HepG2 (cell line): ENCODE results near the gene LIM2. TPM values are rescaled to one million over a fixed set of nuclear protein-coding genes. Genes with fewer than 3 reads are reported as not detected.
A peak's percentile ranks its signal among the peaks of the same experiment; 100 is the strongest.

Experiments
- ARNT2 ChIP-seq: sonication (generic); formaldehyde crosslinking; IDR thresholded peaks from 2 replicates; pipeline ENCODE4 v1.8.0; 2022; ENCODE audit warnings: mild to moderate bottlenecking, low read depth, missing genetic modification reagents, moderate library complexity
- EP300 ChIP-seq, 3 experiments: sonication (generic) in 1 of 3; formaldehyde crosslinking in 1 of 3; IDR thresholded peaks; 2 replicates each; pipeline versions ENCODE4 v1.5.1 to v1.6.1; 2011 to 2020; ENCODE audit warnings: low read depth in 2 of 3, low read length in 2 of 3, borderline replicate concordance in 1 of 3, improper control_type of control experiment in 1 of 3, mild to moderate bottlenecking in 1 of 3, missing genetic modification reagents in 1 of 3, moderate library complexity in 1 of 3
- HDAC2 ChIP-seq: sonication (generic); formaldehyde crosslinking; IDR thresholded peaks from 2 replicates; pipeline ENCODE4 v1.4.0; 2020; ENCODE audit warnings: missing genetic modification reagents
- MEIS2 ChIP-seq: sonication (generic); formaldehyde crosslinking; IDR thresholded peaks from 2 replicates; pipeline ENCODE4 v1.9.0; 2021; ENCODE audit warnings: mild to moderate bottlenecking, missing genetic modification reagents
- MTA1 ChIP-seq: sonication (generic); formaldehyde crosslinking; IDR thresholded peaks from 2 replicates; pipeline ENCODE4 v1.4.0; 2020; ENCODE audit warnings: missing genetic modification reagents, mild to moderate bottlenecking, borderline replicate concordance
- NFIB ChIP-seq: sonication (generic); formaldehyde crosslinking; IDR thresholded peaks from 2 replicates; pipeline ENCODE4 v1.9.0; 2021; ENCODE audit warnings: missing genetic modification reagents, mild to moderate bottlenecking, borderline replicate concordance
- NFIC ChIP-seq: IDR thresholded peaks from 2 replicates; pipeline ENCODE4 v1.6.1; 2012; ENCODE audit warnings: mild to moderate bottlenecking, low read length, inconsistent platforms
- SOX13 ChIP-seq, 3 experiments: fragments of 450-650 bp in 1 of 3; sonication (generic) in 1 of 3; formaldehyde crosslinking in 1 of 3; IDR thresholded peaks in 2 of 3; conservative IDR thresholded peaks in 1 of 3; 2 replicates each; pipeline versions ENCODE4 v1.5.0 to v1.6.1; 2016 to 2020; ENCODE audit warnings: antibody characterized with exemption in 1 of 3, mild to moderate bottlenecking in 1 of 3, missing compliant biosample characterization in 1 of 3, missing genetic modification reagents in 1 of 3, moderate library complexity in 1 of 3
- TARDBP ChIP-seq: sonication (generic); formaldehyde crosslinking; IDR thresholded peaks from 2 replicates; pipeline ENCODE4 v1.8.0; 2022; ENCODE audit warnings: mild to moderate bottlenecking, missing genetic modification reagents
- TEAD3 ChIP-seq: optimal IDR thresholded peaks from 2 replicates; pipeline ENCODE3; 2016; ENCODE audit warnings: borderline replicate concordance
- ZMYM3 ChIP-seq: sonication (generic); formaldehyde crosslinking; IDR thresholded peaks from 2 replicates; pipeline ENCODE4 v1.5.1; 2020; ENCODE audit warnings: mild to moderate bottlenecking, missing genetic modification reagents
- ZNF775 ChIP-seq: sonication (generic); formaldehyde crosslinking; IDR thresholded peaks from 2 replicates; pipeline ENCODE4 v1.4.0; 2020; ENCODE audit warnings: missing genetic modification reagents, mild to moderate bottlenecking, moderate library complexity, borderline replicate concordance
- polyA plus RNA-seq, 8 experiments: library from polyadenylated mRNA; depleted of rRNA in 3 of 8; stranded (reverse) in 7 of 8; unstranded in 1 of 8; fragments of >200 nt; fragmentation: Illumina TruSeq in 4 of 8; extraction: Trizol in 4 of 8; gene quantifications; 2 replicates each; pipeline versions ENCODE4 v1.2.1 to v1.2.3, GENCODE V29; 2011 to 2016; ENCODE audit warnings: low read depth in 4 of 8, missing spikeins in 1 of 8, mixed read lengths in 1 of 8; ENCODE audit not compliant: insufficient read depth in 1 of 8
- total RNA-seq, 5 experiments: library from RNA; depleted of rRNA; stranded (reverse); fragments of >200 nt; fragmentation: Illumina TruSeq; extraction: Trizol; gene quantifications; 2 replicates each; pipeline ENCODE4 v1.2.3, GENCODE V29; 2016; ENCODE audit warnings: low read depth in 1 of 5
- TF ChIP-seq, protein P1 (sequence below): sonication (generic); formaldehyde crosslinking; IDR thresholded peaks from 2 replicates; pipeline ENCODE4 v1.5.0; 2020; ENCODE audit warnings: missing genetic modification reagents
- TF ChIP-seq, protein P2 (sequence below): sonication (generic); formaldehyde crosslinking; IDR thresholded peaks from 2 replicates; pipeline ENCODE4 v1.4.0; 2020; ENCODE audit warnings: mild to moderate bottlenecking, missing genetic modification reagents

LIM2 gene
- total and polyA plus RNA-seq, 2 of the 13 experiments (the other 11 are each of a cell fraction or from before 2014, with no cell fraction given) = 1.3 TPM; not detected in 1

DNA sequence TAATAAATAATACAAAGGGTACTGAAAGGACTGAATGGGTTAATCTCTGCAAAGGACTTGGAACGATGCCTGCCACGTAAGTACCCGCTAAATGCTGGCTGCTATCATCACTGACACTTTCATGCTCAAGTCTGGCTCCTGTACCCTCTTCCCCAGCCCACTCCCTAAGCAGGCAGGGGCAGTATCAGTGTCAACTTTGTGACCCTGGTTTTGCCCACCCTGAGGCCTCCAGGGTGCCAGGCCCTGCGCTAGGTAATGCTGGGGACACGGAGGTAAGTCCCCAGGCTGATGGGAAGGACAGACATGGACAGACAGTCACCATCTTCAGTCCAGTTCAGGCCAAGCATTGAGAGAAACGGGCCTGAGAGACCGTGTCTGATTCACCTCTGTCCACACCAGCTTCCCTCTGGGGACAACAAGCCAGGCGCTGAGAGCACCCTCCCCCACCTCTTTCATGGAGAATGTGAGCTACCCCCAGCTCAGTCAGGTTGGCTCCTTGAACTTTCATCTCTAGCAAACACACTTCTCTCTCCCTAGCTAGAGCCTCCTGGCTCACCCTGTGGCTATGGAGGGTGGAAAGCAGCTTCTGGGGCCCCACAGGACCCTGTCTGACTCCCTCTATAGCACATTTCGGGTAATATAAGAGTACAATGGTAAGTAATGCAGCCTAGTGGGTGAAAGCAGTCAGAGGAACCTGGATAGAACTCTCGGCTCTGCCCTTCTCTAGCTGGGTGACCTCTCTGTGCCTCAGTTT, 22.4 kb downstream of the LIM2 start (continued):
- TF ChIP-seq ZNF775 (0 out of 2 replicates have a peak, but pooled peaks have one; percentile 36), NFIB (CRISPR knock-in tag) (no peak), TARDBP (CRISPR knock-in tag) (peak; percentile 79; the same call in 1 of the 2 replicates), ARNT2 (CRISPR knock-in tag) (no peak), HDAC2 (CRISPR knock-in tag) (peak; percentile 83; the same call in 1 of the 2 replicates), SOX13 (IDR thresholded peaks at IDR 0.05) (0 out of 2 replicates have a peak, but pooled peaks have one; percentile 36), SOX13 (CRISPR knock-in tag; conservative IDR thresholded peaks at IDR 0.05 in 1 of 2, IDR thresholded peaks at IDR 0.05 in 1 of 2) (peak; percentile 26 to 77; a peak in 2 of 4 replicates), MEIS2 (0 out of 2 replicates have a peak, but pooled peaks have one; percentile 14), EP300 (IDR thresholded peaks at IDR 0.05; ENCODE audit: low read depth in 2 of 2, low read length in 2 of 2) (peak in 1 of 2 experiments; percentile 74; a peak in 2 of 4 replicates), EP300 (CRISPR knock-in tag; IDR thresholded peaks at IDR 0.05; ENCODE audit: borderline replicate concordance) (peak; percentile 81), NFIC (peak; percentile 71; the same call in 1 of the 2 replicates), ZMYM3 (CRISPR knock-in tag) (peak; percentile 66; the same call in 1 of the 2 replicates), MTA1 (peak; percentile 45; the same call in 1 of the 2 replicates), TEAD3 (peak; percentile 77)
- TF ChIP-seq, protein P1, sequence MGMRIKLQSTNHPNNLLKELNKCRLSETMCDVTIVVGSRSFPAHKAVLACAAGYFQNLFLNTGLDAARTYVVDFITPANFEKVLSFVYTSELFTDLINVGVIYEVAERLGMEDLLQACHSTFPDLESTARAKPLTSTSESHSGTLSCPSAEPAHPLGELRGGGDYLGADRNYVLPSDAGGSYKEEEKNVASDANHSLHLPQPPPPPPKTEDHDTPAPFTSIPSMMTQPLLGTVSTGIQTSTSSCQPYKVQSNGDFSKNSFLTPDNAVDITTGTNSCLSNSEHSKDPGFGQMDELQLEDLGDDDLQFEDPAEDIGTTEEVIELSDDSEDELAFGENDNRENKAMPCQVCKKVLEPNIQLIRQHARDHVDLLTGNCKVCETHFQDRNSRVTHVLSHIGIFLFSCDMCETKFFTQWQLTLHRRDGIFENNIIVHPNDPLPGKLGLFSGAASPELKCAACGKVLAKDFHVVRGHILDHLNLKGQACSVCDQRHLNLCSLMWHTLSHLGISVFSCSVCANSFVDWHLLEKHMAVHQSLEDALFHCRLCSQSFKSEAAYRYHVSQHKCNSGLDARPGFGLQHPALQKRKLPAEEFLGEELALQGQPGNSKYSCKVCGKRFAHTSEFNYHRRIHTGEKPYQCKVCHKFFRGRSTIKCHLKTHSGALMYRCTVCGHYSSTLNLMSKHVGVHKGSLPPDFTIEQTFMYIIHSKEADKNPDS (CRISPR knock-in tag) = no peak
- TF ChIP-seq, protein P2, sequence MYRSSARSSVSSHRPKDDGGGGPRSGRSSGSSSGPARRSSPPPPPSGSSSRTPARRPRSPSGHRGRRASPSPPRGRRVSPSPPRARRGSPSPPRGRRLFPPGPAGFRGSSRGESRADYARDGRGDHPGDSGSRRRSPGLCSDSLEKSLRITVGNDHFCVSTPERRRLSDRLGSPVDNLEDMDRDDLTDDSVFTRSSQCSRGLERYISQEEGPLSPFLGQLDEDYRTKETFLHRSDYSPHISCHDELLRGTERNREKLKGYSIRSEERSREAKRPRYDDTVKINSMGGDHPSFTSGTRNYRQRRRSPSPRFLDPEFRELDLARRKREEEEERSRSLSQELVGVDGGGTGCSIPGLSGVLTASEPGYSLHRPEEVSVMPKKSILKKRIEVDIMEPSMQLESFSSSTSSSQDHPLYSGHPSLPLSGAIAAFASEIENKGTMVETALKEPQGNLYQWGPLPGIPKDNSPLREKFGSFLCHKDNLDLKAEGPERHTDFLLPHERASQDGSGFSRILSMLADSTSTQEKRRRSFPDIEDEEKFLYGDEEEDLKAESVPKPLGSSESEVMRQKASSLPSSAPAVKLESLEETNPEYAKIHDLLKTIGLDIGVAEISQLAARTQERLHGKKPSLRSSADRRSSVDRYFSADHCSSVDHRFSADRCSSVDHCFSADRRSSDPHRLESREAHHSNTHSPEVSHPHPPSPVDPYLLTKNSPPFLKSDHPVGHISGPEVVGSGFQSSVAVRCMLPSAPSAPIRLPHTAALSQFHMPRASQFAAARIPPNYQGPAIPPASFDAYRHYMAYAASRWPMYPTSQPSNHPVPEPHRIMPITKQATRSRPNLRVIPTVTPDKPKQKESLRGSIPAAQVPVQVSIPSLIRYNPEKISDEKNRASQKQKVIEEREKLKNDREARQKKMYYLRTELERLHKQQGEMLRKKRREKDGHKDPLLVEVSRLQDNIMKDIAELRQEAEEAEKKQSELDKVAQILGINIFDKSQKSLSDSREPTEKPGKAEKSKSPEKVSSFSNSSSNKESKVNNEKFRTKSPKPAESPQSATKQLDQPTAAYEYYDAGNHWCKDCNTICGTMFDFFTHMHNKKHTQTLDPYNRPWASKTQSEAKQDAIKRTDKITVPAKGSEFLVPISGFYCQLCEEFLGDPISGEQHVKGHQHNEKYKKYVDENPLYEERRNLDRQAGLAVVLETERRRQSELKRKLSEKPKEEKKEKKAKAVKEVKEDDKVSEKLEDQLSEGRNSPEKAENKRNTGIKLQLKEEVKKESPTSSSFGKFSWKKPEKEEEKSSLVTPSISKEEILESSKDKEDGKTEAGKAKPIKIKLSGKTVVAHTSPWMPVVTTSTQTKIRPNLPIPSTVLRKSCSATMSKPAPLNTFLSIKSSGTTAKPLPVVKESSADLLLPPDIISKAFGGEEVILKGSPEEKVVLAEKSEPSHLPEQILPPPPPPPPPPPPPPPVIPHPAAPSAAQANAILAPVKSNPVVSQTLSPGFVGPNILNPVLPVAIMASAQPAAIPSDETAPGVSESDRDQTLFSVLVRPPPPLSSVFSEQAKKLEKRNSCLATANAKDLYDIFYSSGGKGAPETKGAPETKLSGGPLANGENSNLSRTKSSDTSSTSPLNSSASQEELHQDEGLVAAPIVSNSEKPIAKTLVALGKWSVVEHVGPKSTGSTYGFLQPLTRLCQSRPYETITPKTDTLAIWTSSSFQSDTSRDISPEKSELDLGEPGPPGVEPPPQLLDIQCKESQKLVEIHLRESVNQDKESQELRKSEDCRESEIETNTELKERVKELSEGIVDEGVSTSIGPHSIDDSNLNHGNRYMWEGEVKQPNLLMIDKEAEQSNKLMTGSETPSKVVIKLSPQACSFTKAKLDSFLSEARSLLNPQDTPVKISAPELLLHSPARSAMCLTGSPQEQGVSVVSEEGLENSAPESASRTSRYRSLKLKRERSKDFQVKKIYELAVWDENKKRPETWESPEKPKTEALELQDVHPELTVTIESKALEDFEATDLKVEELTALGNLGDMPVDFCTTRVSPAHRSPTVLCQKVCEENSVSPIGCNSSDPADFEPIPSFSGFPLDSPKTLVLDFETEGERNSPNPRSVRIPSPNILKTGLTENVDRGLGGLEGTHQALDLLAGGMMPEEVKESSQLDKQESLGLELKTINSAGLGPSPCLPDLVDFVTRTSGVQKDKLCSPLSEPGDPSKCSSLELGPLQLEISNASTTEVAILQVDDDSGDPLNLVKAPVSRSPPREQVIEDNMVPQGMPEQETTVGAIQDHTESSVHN (CRISPR knock-in tag) = 0 out of 2 replicates have a peak, but pooled peaks have one; percentile 78
